Measurements from ENCODE around the gene MICU2. TPM values are rescaled to one million over a fixed set of nuclear protein-coding genes. Genes with fewer than 3 reads are reported as not detected.

The MICU2 gene
- total RNA-seq, 2 donors from 2014 or later: 56.7 to 90.9 TPM

GRCh38 chr13:21539687-21540086 is 64.3 kb downstream of the MICU2 start:
- Histone ChIP-seq H3K9me3 (no peaks in the 10 kb centered on the region), H3K4me3 (no peak overlapping the region), H3K27me3 (replicated peaks; ENCODE audit: insufficient read depth) (no peaks in the 10 kb centered on the region), H3K27ac (no peak overlapping the region), H3K36me3 (no peaks in the 10 kb centered on the region), H3K4me1 (replicated peaks) (no peaks in the 10 kb centered on the region)
- intact Hi-C loops (cut with DNase I): no loop called here
- no peak for TF ChIP-seq POLR2A (IDR thresholded peaks at IDR 0.05)
- TF ChIP-seq POLR2AphosphoS5 (IDR thresholded peaks at IDR 0.05): no peak
- no peak for TF ChIP-seq CTCF (IDR thresholded peaks at IDR 0.05)
- DNase-seq (ENCODE audit: low spot score): no peak

- no peaks in the 10 kb centered on the region for H3K27me3 ChIP-seq (replicated peaks; ENCODE audit: insufficient read depth)
- no peaks in the 10 kb centered on the region for H3K9me3 ChIP-seq
- no peak for DNase-seq (ENCODE audit: low spot score)
- H3K27ac ChIP-seq: no peak overlapping the region
- H3K4me3 ChIP-seq: no peak overlapping the region
- intact Hi-C loops (cut with DNase I): no loop called here
- no peaks in the 10 kb centered on the region for H3K36me3 ChIP-seq
- TF ChIP-seq POLR2AphosphoS5 (IDR thresholded peaks at IDR 0.05) (no peak), POLR2A (IDR thresholded peaks at IDR 0.05) (no peak), CTCF (IDR thresholded peaks at IDR 0.05) (no peak)
- H3K4me1 ChIP-seq (replicated peaks): no peaks in the 10 kb centered on the region
- 94% methylated on average over 1 of the region's 1 CpG for WGBS
These were observed 65.2 kb downstream of the MICU2 start for GRCh38 chr13:21538753-21539152.

- intact Hi-C loops (cut with DNase I): no loop called here
- Histone ChIP-seq H3K9me3 (no peaks in the 10 kb centered on the region), H3K27ac (no peak overlapping the region), H3K36me3 (no peaks in the 10 kb centered on the region), H3K4me3 (no peak overlapping the region), H3K4me1 (replicated peaks) (no peaks in the 10 kb centered on the region), H3K27me3 (replicated peaks; ENCODE audit: insufficient read depth) (no peaks in the 10 kb centered on the region)
- no peak for DNase-seq (ENCODE audit: low spot score)
- 96% methylated on average over 4 of the region's 4 CpGs for WGBS
- TF ChIP-seq POLR2A (IDR thresholded peaks at IDR 0.05): no peak
- no peak for TF ChIP-seq CTCF (IDR thresholded peaks at IDR 0.05)
- no peak for TF ChIP-seq POLR2AphosphoS5 (IDR thresholded peaks at IDR 0.05)
These were observed 65.7 kb downstream of the MICU2 start for GRCh38 chr13:21538280-21538679.

- Histone ChIP-seq H3K27me3 (replicated peaks; ENCODE audit: insufficient read depth) (no peaks in the 10 kb centered on the region), H3K4me1 (replicated peaks) (no peaks in the 10 kb centered on the region), H3K27ac (no peak overlapping the region), H3K9me3 (no peaks in the 10 kb centered on the region), H3K4me3 (no peak overlapping the region), H3K36me3 (no peaks in the 10 kb centered on the region)
- DNase-seq (ENCODE audit: low spot score): no peak
- TF ChIP-seq CTCF (IDR thresholded peaks at IDR 0.05) (no peak), POLR2AphosphoS5 (IDR thresholded peaks at IDR 0.05) (no peak), POLR2A (IDR thresholded peaks at IDR 0.05) (no peak)
- WGBS: 92% methylated on average over 1 of the region's 1 CpG
- intact Hi-C loops (cut with DNase I): no loop called here
These were observed 66.9 kb downstream of the MICU2 start for GRCh38 chr13:21537105-21537504.

GRCh38 chr13:21534760-21535159 is 69.2 kb downstream of the MICU2 start:
- Histone ChIP-seq H3K4me1 (replicated peaks) (no peaks in the 10 kb centered on the region), H3K36me3 (no peaks in the 10 kb centered on the region), H3K27me3 (replicated peaks; ENCODE audit: insufficient read depth) (no peaks in the 10 kb centered on the region), H3K4me3 (no peak overlapping the region), H3K27ac (no peak overlapping the region), H3K9me3 (no peaks in the 10 kb centered on the region)
- TF ChIP-seq POLR2AphosphoS5 (IDR thresholded peaks at IDR 0.05) (no peak), POLR2A (IDR thresholded peaks at IDR 0.05) (no peak), CTCF (IDR thresholded peaks at IDR 0.05) (no peak)
- intact Hi-C loops (cut with DNase I): no loop called here
- DNase-seq (ENCODE audit: low spot score): no peak
- 95% methylated on average over 1 of the region's 1 CpG for WGBS

All from prostate gland (tissue), 2 donors.